ENCODE measurements around the gene OASL.
"Not testable (repeated sequence)": the region's sequence is repeated elsewhere in the genome, so short reads cannot be mapped to it uniquely, and the experiment has no call there.

DNA sequence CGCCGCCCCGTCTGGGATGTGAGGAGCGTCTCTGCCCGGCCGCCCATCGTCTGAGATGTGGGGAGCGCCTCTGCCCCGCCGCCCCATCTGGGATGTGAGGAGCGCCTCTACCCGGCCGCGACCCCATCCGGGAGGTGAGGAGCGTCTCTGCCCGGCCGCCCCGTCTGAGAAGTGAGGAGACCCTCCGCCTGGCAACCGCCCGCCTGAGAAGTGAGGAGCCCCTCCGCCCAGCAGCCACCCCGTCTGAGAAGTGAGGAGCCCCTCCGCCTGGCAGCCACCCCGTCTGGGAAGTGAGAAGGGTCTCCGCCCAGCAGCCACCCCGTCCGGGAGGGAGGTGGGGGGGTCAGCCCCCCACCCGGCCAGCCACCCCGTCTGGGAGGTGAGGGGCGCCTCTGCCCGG lies 36.9 kb upstream of the OASL start:
- TF ChIP-seq FOXM1 (IDR thresholded peaks at IDR 0.05; ENCODE audit: borderline replicate concordance); BHLHE40 (IDR thresholded peaks at IDR 0.05; ENCODE audit: borderline replicate concordance); SUZ12 (IDR thresholded peaks at IDR 0.05); FOXK2 (IDR thresholded peaks at IDR 0.05); TARDBP (IDR thresholded peaks at IDR 0.05); SP1 (IDR thresholded peaks at IDR 0.05); NFRKB (IDR thresholded peaks at IDR 0.05); ARNT (IDR thresholded peaks at IDR 0.05): not testable (repeated sequence)
- TF ChIP-seq, protein P1, sequence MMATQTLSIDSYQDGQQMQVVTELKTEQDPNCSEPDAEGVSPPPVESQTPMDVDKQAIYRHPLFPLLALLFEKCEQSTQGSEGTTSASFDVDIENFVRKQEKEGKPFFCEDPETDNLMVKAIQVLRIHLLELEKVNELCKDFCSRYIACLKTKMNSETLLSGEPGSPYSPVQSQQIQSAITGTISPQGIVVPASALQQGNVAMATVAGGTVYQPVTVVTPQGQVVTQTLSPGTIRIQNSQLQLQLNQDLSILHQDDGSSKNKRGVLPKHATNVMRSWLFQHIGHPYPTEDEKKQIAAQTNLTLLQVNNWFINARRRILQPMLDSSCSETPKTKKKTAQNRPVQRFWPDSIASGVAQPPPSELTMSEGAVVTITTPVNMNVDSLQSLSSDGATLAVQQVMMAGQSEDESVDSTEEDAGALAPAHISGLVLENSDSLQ (IDR thresholded peaks at IDR 0.05): not testable (repeated sequence)

All from HEK293T (cell line).